ENCODE data around the gene TCEANC2. TPM values are rescaled to one million over a fixed set of nuclear protein-coding genes. Genes with fewer than 3 reads are reported as not detected.
A peak's percentile ranks its signal among the peaks of the same experiment; 100 is the strongest.
"Not testable (repeated sequence)": the region's sequence is repeated elsewhere in the genome, so short reads cannot be mapped to it uniquely, and the experiment has no call there.

The TCEANC2 gene
- total RNA-seq, 1 experiment from 2014 or later: 4.3 TPM

DNA sequence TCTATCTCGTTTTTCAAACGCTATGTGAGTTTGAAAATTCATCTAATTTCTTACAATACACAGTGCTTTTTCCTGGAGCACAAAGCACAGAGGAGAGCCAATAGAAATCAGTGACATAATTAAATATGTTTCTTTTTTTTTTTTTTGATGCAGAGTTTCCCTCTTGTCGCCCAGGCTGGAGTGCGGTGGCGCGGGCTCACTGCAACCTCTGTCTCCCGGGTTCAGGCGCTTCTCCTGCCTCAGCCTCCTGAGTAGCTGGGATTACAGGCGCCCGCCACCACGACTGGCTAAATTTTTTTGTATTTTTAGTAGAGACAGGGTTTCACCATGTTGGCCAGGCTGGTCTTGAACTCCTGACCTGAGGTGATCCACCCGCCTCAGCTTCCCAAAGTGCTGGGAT is 3.0 kb upstream of the TCEANC2 start:
- DNase-seq; H3K27me3 ChIP-seq (ENCODE audit: control insufficient read depth, insufficient read depth, low read length); H3K4me3 ChIP-seq (ENCODE audit: insufficient read depth, low read depth, low read length); H3K36me3 ChIP-seq (replicated peaks; ENCODE audit: control insufficient read depth, insufficient read depth, low read length): not testable (repeated sequence)

DNA sequence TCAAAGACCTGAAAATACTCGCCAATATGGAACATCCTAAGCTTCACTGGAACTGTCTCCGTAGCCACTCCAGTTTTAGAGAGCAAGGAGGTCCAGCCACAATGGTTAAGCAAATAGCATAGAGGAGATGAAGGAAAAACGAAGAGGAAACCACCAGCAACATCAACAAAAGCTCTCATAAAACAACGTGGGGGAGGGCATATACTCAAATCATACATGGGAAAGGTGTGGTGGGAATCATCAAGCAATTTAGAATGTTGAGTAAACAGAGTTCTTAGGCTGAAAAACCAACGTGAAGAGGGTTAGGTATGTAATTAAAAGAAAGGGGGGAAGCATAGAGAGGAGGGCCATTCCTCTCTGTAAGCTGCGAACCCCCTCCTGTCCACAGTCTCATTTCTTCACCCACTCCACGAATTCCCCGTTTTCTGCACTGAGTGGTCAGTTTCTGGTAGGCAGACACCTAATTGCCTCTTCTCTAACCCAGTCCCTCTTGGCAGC is 1.4 kb upstream of the TCEANC2 start:
- Histone ChIP-seq H3K4me3 (ENCODE audit: insufficient read depth, low read depth, low read length) (peak overlapping the region; percentile 97), H3K27me3 (ENCODE audit: control insufficient read depth, insufficient read depth, low read length) (no peaks in the 10 kb centered on the region), H3K36me3 (replicated peaks; ENCODE audit: control insufficient read depth, insufficient read depth, low read length) (no peaks in the 10 kb centered on the region)
- peak; percentile 30 for DNase-seq

GRCh38 chr1:54052431-54052933 is 926 bp upstream of the TCEANC2 start:
- H3K36me3 ChIP-seq (replicated peaks; ENCODE audit: control insufficient read depth, insufficient read depth, low read length): no peaks in the 10 kb centered on the region
- H3K4me3 ChIP-seq (ENCODE audit: insufficient read depth, low read depth, low read length): peak overlapping the region; percentile 97
- H3K27me3 ChIP-seq (ENCODE audit: control insufficient read depth, insufficient read depth, low read length): no peaks in the 10 kb centered on the region
- peak; percentile 70 for DNase-seq

- DNase-seq: no peak
- peak overlapping the region; percentile 97 for H3K4me3 ChIP-seq (ENCODE audit: insufficient read depth, low read depth, low read length)
These were observed 483 bp downstream of the TCEANC2 start for GRCh38 chr1:54053745-54054437.

DNA sequence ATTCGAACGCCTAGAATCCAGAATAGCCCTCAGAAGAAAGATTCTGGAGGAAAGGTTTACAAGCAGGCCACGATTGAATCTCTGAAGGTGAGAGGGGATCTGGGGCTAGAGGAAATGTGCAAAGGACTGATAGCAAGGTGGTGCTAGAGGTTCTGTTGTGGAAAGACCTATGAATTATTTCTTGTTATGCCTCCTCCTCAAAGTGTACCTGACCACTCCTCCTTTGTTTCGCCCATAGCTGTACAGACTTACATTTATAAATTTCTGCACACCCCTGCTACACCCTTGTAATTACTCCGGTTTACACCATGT is 986 bp downstream of the TCEANC2 start:
- Histone ChIP-seq H3K36me3 (replicated peaks; ENCODE audit: control insufficient read depth, insufficient read depth, low read length) (no peaks in the 10 kb centered on the region), H3K4me3 (ENCODE audit: insufficient read depth, low read depth, low read length) (peak overlapping the region; percentile 4; the same call in 1 of the 2 replicates), H3K27me3 (ENCODE audit: control insufficient read depth, insufficient read depth, low read length) (no peaks in the 10 kb centered on the region)
- DNase-seq: peak; percentile 8

More at GRCh38 chr1:54053745-54054437, 483 bp downstream of the TCEANC2 start:
- no peaks in the 10 kb centered on the region for H3K36me3 ChIP-seq (replicated peaks; ENCODE audit: control insufficient read depth, insufficient read depth, low read length)
- H3K27me3 ChIP-seq (ENCODE audit: control insufficient read depth, insufficient read depth, low read length): no peaks in the 10 kb centered on the region

DNA sequence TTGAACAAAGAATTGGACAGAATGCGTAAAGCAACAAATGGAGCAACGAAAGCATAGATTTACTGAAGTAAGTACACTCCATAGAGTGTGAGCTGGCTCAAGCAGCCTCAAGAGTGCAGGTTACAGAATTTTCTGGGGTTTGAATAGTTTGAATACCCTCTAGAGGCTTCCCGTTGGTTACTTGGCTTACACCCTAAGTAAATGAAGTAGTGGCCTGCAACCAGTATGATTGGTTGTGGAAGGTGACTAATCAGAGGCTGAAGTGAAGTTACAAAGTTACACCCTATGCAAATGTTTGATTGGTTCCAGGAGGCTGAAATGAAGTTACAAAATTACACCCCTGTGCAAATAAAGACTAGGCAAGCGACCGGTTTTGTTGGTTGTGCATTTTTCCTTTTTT is 10.9 kb downstream of the TCEANC2 start:
- H3K36me3 ChIP-seq (replicated peaks; ENCODE audit: control insufficient read depth, insufficient read depth, low read length): no peaks in the 10 kb centered on the region

DNA sequence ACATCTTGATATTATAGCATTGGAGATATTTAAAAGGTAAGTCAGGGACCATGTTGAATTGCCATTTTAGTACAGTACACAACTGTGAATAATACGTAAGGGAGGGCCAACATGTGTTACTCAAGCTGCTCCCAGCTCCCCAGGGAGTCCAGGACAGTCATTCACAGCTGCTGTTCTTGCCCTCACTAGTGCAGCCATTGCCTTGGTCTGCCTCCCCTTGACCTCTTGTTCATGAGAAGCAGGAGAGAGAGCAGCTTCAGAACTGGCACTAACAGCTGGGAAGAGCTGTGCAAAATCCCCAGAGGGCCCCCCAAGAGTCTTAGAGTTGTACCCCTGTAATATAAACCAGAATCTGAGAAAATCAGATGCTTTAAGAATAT is 16.4 kb downstream of the TCEANC2 start:
- Histone ChIP-seq H3K4me3 (ENCODE audit: insufficient read depth, low read depth, low read length) (no peak overlapping the region), H3K27me3 (ENCODE audit: control insufficient read depth, insufficient read depth, low read length) (no peaks in the 10 kb centered on the region), H3K36me3 (replicated peaks; ENCODE audit: control insufficient read depth, insufficient read depth, low read length) (no peaks in the 10 kb centered on the region)
- DNase-seq: peak; percentile 20

More for the DNA sequence above, 10.9 kb downstream of the TCEANC2 start:
- no peak for DNase-seq
- Histone ChIP-seq H3K4me3 (ENCODE audit: insufficient read depth, low read depth, low read length) (no peak overlapping the region), H3K27me3 (ENCODE audit: control insufficient read depth, insufficient read depth, low read length) (no peaks in the 10 kb centered on the region)

DNA sequence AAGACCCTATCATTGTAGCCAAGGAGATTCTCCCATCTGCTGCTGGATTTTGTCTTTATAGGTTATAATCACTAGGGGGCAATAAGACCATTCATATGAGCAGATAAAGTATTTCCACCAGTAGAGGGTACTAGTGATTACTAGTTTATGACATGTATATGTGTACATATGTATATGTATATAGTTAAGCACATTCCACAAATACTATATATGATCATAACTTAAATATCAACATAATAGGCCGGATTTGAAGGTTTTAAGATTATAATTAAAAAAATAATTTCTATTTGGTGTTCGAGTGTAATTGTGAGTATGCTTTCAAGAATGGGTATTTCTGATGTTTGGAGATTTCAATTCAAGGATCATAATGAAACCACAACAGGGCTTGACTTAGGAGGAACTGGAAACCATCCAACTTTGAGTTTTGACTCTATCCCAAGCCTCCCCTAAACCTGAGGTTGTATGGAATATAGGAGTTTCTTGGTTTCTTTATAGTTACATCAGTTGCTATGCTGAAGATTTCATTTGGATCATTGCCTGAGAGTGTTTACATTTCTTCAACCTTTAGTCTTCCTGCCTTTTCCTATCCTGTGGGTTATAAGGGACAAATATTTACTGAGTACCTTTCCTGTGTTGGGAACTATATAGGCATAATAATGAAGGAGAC is 16.9 kb downstream of the TCEANC2 start:
- H3K4me3 ChIP-seq (ENCODE audit: insufficient read depth, low read depth, low read length): no peak overlapping the region
- no peaks in the 10 kb centered on the region for H3K36me3 ChIP-seq (replicated peaks; ENCODE audit: control insufficient read depth, insufficient read depth, low read length)
- DNase-seq: peak; percentile 54
- no peaks in the 10 kb centered on the region for H3K27me3 ChIP-seq (ENCODE audit: control insufficient read depth, insufficient read depth, low read length)

GRCh38 chr1:54077359-54077758 is 24.0 kb downstream of the TCEANC2 start:
- Histone ChIP-seq H3K27me3 (ENCODE audit: control insufficient read depth, insufficient read depth, low read length) (no peaks in the 10 kb centered on the region), H3K36me3 (replicated peaks; ENCODE audit: control insufficient read depth, insufficient read depth, low read length) (no peaks in the 10 kb centered on the region), H3K4me3 (ENCODE audit: insufficient read depth, low read depth, low read length) (no peak overlapping the region)
- DNase-seq: no peak

GRCh38 chr1:54080598-54081049 is 27.2 kb downstream of the TCEANC2 start:
- H3K36me3 ChIP-seq (replicated peaks; ENCODE audit: control insufficient read depth, insufficient read depth, low read length): no peaks in the 10 kb centered on the region
- DNase-seq: no peak

DNA sequence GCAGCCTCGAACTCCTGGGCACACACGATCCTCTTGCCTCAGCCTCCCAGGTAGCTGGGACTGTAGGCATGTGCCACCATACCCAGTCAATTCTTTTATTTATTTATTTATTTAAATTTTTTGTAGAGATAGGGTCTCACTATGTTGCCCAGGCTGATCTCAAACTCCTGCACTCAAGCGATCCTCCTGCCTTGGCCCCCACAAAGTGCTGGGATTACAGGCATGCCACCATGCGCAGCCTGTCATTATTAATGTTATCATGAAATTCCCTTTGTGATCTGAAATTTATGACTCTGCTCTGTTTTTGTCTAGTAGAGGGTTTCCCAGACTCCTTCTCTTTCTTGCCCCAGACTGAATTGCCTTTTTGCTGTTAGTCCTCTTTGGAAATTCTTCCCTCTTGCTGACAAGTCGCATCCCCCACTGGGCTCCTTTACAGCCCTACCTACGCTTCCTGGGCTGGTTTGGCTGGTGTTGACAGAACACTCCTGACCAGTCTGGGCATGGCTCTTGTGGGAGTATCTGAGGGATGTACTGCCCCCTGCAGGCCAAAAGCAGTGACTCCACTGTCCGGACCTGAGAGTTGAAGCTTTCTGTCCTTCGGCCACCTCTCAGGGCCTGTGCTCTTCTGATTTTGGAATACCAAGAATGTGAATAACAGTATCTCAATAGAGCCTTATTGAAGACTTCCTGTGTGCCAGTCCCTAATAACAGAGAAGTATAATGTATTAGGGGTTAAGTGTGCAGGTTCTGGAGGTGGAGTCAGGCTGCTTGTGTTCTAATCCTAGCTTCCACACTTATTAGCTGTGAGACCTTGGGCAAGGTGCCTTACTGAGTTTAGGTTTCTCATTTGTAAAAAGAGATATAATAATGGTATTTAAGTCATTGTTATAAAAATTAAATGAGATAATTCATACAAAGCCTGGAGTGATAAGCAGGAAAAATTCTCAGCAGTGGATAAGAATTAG is 28.2 kb downstream of the TCEANC2 start:
- H3K36me3 ChIP-seq (replicated peaks; ENCODE audit: control insufficient read depth, insufficient read depth, low read length): no peaks in the 10 kb centered on the region
- H3K4me3 ChIP-seq (ENCODE audit: insufficient read depth, low read depth, low read length): no peak overlapping the region
- peak; percentile 76 for DNase-seq
- no peaks in the 10 kb centered on the region for H3K27me3 ChIP-seq (ENCODE audit: control insufficient read depth, insufficient read depth, low read length)

More at GRCh38 chr1:54080598-54081049, 27.2 kb downstream of the TCEANC2 start:
- Histone ChIP-seq H3K27me3 (ENCODE audit: control insufficient read depth, insufficient read depth, low read length) (no peaks in the 10 kb centered on the region), H3K4me3 (ENCODE audit: insufficient read depth, low read depth, low read length) (no peak overlapping the region)

DNA sequence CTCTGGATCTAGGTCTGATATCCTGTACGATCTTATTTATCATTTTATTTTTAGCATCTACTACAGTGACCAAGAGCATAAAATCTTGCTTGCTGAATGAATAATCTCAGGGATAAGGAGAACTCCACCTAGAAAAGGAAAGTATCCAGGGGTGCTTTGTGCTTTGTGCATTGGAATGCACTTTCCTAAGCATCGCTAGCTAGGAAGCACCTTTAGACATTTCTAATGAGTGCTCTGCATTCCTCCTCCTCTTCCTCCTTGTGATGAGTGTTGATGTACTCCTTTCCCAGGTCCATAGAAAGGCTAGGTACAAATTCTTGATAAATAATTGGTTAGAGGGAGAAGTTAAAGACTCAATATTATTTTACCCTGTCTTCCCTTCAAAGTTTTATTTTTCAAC is 31.4 kb downstream of the TCEANC2 start:
- DNase-seq: no peak
- Histone ChIP-seq H3K4me3 (ENCODE audit: insufficient read depth, low read depth, low read length) (no peak overlapping the region), H3K36me3 (replicated peaks; ENCODE audit: control insufficient read depth, insufficient read depth, low read length) (no peaks in the 10 kb centered on the region), H3K27me3 (ENCODE audit: control insufficient read depth, insufficient read depth, low read length) (no peaks in the 10 kb centered on the region)

DNA sequence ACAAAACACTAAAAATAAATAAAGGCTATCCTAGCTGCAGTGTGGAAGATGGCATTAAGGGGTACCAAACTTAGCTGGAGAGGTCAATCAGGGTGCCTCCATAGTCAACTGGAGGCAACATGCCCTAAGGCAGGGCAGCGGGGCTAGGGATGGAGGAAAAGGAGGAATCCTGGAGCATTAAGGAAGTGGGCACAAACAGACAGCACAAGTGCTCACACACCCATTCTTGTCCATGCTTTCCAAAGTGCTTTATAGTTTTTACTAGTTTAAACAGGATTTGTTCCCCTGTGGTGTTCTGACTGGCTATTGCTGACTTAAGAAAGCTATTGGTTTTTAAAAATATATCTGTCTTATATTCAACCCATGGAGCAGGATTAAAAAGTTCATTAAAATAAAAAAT is 33.3 kb downstream of the TCEANC2 start:
- no peak for DNase-seq
- Histone ChIP-seq H3K36me3 (replicated peaks; ENCODE audit: control insufficient read depth, insufficient read depth, low read length) (no peaks in the 10 kb centered on the region), H3K27me3 (ENCODE audit: control insufficient read depth, insufficient read depth, low read length) (no peaks in the 10 kb centered on the region), H3K4me3 (ENCODE audit: insufficient read depth, low read depth, low read length) (no peak overlapping the region)

- DNase-seq: no peak
- Histone ChIP-seq H3K27me3 (ENCODE audit: control insufficient read depth, insufficient read depth, low read length) (no peaks in the 10 kb centered on the region), H3K36me3 (replicated peaks; ENCODE audit: control insufficient read depth, insufficient read depth, low read length) (no peaks in the 10 kb centered on the region), H3K4me3 (ENCODE audit: insufficient read depth, low read depth, low read length) (no peak overlapping the region)
These were observed 35.0 kb downstream of the TCEANC2 start for GRCh38 chr1:54088385-54088784.

All from H7 (cell line).